H1 (cell line): ENCODE measurements around the gene PLD5. TPM values are rescaled to one million over a fixed set of nuclear protein-coding genes. Genes with fewer than 3 reads are reported as not detected.
A peak's percentile ranks its signal among the peaks of the same experiment; 100 is the strongest.

Experiments
- EGR1 ChIP-seq: IDR thresholded peaks from 2 replicates; pipeline ENCODE4 v1.6.1; 2011; ENCODE audit warnings: low read depth, low read length, borderline replicate concordance
- EP300 ChIP-seq, 2 experiments: IDR thresholded peaks; 1 replicate in 1 of 2; 2 replicates in 1 of 2; pipeline ENCODE4 v1.6.1; 2011 to 2012; ENCODE audit warnings: low read depth in 2 of 2, low read length in 2 of 2, mild to moderate bottlenecking in 2 of 2, borderline replicate concordance in 1 of 2, inconsistent platforms in 1 of 2, moderate library complexity in 1 of 2
- FOSL1 ChIP-seq: IDR thresholded peaks from 2 replicates; pipeline ENCODE4 v1.6.1; 2011; ENCODE audit warnings: mild to moderate bottlenecking, low read depth, low read length, moderate library complexity; ENCODE audit not compliant: insufficient read depth
- PHF8 ChIP-seq: fragments of 200-600 bp; sonication (generic); conservative IDR thresholded peaks from 2 replicates; pipeline ENCODE4 v1.7.1; 2012; ENCODE audit warnings: low read depth, mild to moderate bottlenecking, inconsistent platforms, low read length, moderate library complexity
- POLR2A ChIP-seq, 2 experiments: IDR thresholded peaks; 1 replicate in 1 of 2; 2 replicates in 1 of 2; pipeline ENCODE4 v1.6.1; 2011; ENCODE audit warnings: low read depth in 2 of 2, low read length in 2 of 2, mild to moderate bottlenecking in 2 of 2; ENCODE audit errors: control extremely low read depth in 1 of 2
- RAD21 ChIP-seq, 2 experiments: IDR thresholded peaks in 1 of 2; conservative IDR thresholded peaks in 1 of 2; 2 replicates each; pipeline ENCODE4 v1.6.1; 2011; ENCODE audit warnings: low read depth in 2 of 2, low read length in 2 of 2, improper control_type of control experiment in 1 of 2, inconsistent platforms in 1 of 2, mild to moderate bottlenecking in 1 of 2, moderate library complexity in 1 of 2
- RBBP5 ChIP-seq: IDR thresholded peaks from 2 replicates; pipeline ENCODE4 v1.7.1; 2012; ENCODE audit warnings: low read depth, mild to moderate bottlenecking, inconsistent platforms, low read length, moderate library complexity, borderline replicate concordance
- RNF2 ChIP-seq: fragments of 200-900, 300-1000 bp; sonication (generic); IDR thresholded peaks from 2 replicates; pipeline ENCODE4 v1.7.1; 2016; ENCODE audit warnings: borderline replicate concordance, low read depth, mild to moderate bottlenecking, antibody characterized with exemption, low read length; ENCODE audit not compliant: poor library complexity, severe bottlenecking; ENCODE audit errors: missing control alignments
- SIN3A ChIP-seq, 2 experiments: IDR thresholded peaks in 1 of 2; conservative IDR thresholded peaks in 1 of 2; 2 replicates each; pipeline ENCODE4 v1.6.1; 2011 to 2012; ENCODE audit warnings: low read length in 2 of 2, improper control_type of control experiment in 1 of 2, low read depth in 1 of 2, mild to moderate bottlenecking in 1 of 2
- TAF1 ChIP-seq: IDR thresholded peaks from 2 replicates; pipeline ENCODE4 v1.6.1; 2011; ENCODE audit warnings: mild to moderate bottlenecking, low read depth, low read length
- polyA plus RNA-seq, 7 experiments: library from polyadenylated mRNA; depleted of rRNA in 3 of 7; stranded (reverse) in 5 of 7; unstranded in 2 of 7; fragments of >200 nt in 5 of 7; fragments of 200-250 nt in 2 of 7; gene quantifications; 1 replicate in 5 of 7; 2 replicates in 1 of 7; 4 replicates in 1 of 7; pipeline versions ENCODE4 v1.2.1 to v1.2.3, GENCODE V29; 2011 to 2013; ENCODE audit warnings: missing spikeins in 2 of 7, mixed read lengths in 2 of 7
- total RNA-seq: library from RNA; stranded (reverse); fragmentation: NEBNext Ultra II Directional; extraction: Animal tissue kit (Norgen Biotek cat#: 25700); gene quantifications from 2 replicates; pipeline ENCODE4 v1.2.1, GENCODE V29; 2021
- TF ChIP-seq, protein P1 (sequence below): IDR thresholded peaks from 2 replicates; pipeline ENCODE4 v1.6.1; 2012; ENCODE audit warnings: inconsistent platforms
- TF ChIP-seq, protein P2 (sequence below): IDR thresholded peaks from 2 replicates; pipeline ENCODE4 v1.6.1; 2012; ENCODE audit warnings: inconsistent platforms

The PLD5 gene
- total and polyA plus RNA-seq, 2 of the 8 experiments (the other 6 are each of a cell fraction or from before 2014, with no cell fraction given) = 0.86 to 8.5 TPM

DNA sequence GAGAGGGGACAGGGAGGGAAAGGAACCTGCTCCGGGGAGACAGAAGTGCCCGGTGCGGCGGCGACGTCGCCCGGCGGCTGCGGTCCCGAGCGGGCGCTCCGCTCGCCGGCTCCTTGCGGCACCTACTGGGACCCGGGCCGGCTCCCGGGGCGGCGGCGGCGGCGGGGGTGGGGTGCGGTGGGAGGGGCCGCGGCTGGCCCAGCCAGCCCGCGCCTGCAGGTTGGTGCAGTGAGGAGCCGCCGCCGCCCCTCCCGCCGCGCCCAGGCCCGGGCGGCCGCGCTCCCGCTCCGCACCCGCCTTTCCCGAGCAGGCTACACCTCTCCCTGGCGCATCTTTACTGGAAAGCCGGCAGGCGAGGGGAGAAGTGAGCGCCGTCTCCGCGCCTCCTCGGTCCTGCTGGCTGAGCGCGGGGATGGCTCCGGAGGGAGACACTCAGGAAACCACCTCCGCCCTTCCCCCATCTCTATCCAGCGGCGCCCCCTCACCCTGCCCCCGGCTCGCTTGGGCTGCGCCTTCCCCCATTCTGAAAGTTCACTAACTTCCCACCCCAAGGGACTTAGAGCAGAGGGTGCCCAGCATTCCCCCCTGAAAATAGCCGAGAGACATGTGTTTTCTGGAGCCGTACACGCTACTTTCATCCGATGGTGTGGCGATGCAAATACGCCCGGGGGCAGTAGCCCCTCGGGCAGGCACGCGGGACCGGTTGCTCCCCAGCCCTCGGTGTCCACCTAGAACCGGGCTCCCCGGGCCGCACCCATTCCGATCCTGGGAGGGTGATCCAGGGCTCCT, at the start of gene PLD5 (continued):
- TF ChIP-seq RBBP5 (peak; percentile 62; the same call in 1 of the 2 replicates), RNF2 (peak; percentile 50), PHF8 (peak; percentile 40), POLR2A (IDR thresholded peaks at IDR 0.05; ENCODE audit: control extremely low read depth in 1 of 2, low read depth in 2 of 2, low read length in 2 of 2) (peak in 1 of 2 experiments; percentile 28; a peak in 1 of 3 replicates), FOSL1 (no peak), TAF1 (peak; percentile 49; the same call in 1 of the 2 replicates), SIN3A (conservative IDR thresholded peaks at IDR 0.05 in 1 of 2, IDR thresholded peaks at IDR 0.05 in 1 of 2; ENCODE audit: low read depth in 1 of 2, low read length in 2 of 2) (no peak), RAD21 (IDR thresholded peaks at IDR 0.05 in 1 of 2, conservative IDR thresholded peaks at IDR 0.05 in 1 of 2; ENCODE audit: low read depth in 2 of 2, low read length in 2 of 2) (peak; percentile 36 to 37; a peak in 3 of 4 replicates), EP300 (IDR thresholded peaks at IDR 0.05; ENCODE audit: borderline replicate concordance in 1 of 2, low read depth in 2 of 2, low read length in 2 of 2) (no peak), EGR1 (0 out of 2 replicates have a peak, but pooled peaks have one; percentile 1)
- TF ChIP-seq, protein P1, sequence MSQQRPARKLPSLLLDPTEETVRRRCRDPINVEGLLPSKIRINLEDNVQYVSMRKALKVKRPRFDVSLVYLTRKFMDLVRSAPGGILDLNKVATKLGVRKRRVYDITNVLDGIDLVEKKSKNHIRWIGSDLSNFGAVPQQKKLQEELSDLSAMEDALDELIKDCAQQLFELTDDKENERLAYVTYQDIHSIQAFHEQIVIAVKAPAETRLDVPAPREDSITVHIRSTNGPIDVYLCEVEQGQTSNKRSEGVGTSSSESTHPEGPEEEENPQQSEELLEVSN = peak; percentile 89
- TF ChIP-seq, protein P2, sequence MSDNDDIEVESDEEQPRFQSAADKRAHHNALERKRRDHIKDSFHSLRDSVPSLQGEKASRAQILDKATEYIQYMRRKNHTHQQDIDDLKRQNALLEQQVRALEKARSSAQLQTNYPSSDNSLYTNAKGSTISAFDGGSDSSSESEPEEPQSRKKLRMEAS = peak; percentile 81
